ENCODE measurements around the gene RRAS2.
"Not testable (repeated sequence)": the region's sequence is repeated elsewhere in the genome, so short reads cannot be mapped to it uniquely, and the experiment has no call there.

Gene RRAS2

DNA sequence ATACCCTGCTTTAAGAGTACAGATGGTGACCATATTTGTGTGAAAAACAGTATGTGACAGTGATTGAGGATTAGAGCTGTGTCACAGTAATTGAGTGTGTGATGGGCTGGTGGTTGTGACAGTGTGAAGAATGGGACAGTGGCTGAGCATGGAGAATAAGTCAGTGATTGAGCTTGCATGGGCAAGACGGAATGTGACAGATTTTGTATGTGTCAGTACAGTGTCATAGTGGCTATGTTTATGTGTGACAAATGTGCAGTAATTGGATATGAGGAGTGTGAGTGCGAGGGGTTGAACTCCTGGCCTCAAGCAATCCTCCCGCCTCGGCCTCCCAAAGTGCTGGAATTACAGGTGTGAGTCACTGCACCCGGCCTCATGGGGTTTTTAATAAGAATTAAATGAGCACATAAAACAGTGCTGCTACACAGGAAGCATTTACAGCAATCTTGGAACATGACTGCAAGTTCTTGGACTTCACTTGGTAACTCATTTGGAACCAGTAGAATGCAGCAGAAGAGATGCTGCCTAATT, 583 bp upstream of the RRAS2 start:
- peak overlapping the region; percentile 99; the same call in 1 of the 2 replicates for H3K4me3 ChIP-seq (ENCODE audit: low read length)
- TF ChIP-seq ZNF274 (IDR thresholded peaks at IDR 0.05; ENCODE audit: low read depth, low read length): no peak

DNA sequence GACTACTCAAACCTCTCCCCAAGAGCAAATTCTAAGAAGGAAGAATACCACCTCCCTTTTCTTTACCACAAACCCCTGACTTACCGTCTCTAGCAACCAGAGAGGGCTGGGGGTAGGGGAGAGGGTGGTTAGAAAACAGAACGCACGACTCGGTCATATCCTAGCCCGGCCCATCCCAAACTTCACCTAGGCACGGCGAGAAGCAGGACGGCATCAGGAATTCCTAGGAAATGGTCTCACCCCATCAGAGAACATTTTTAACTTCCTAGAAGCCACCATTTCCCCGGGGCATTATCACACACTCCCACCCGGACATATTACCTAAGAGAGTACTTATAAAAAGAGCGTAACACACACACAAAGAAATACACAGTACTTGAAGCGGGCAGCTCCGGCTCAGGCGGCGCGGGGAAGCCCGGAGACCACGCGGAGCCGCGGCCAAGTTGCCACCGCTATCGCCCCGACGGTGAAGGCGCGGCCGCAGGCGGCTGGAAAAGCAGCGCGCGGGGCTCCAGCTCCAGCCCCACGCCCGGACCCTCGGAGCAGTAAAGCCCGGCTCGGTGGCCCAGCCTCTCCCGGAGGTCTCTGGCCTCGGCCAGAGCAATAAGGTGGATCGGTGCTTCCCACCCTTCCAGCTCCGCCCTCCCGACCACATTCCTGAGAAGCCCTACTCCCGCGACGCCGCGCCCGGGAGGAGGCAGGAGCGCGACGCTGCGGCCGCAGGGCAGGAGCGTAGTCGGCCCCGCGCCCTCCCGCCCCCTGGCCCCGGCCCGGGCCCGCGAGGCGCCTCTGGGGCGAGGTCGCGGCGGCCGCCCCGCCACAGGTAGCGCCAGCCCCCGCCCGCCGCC, 878 bp downstream of the RRAS2 start:
- peak overlapping the region; percentile 99 for H3K4me3 ChIP-seq (ENCODE audit: low read length)
- no peak for TF ChIP-seq ZNF274 (IDR thresholded peaks at IDR 0.05; ENCODE audit: low read depth, low read length)

DNA sequence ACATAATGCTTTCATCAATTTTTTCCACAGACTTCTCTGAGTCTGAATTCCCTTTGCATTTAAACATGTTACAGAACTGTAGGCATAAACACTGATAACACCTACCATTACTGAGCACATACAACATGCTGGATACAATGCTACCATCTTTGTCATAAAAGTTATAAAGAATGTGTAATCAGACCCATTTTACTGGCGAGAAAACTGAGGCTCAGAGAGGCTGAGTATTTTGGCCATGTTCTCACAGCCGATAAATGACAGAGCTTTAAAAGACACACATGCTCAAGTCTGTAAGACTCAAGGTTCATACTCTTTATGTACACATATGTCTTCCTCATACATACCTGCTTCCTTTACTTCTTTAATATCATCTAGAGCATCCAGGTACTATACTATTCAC, 2.6 kb downstream of the RRAS2 start:
- no peak overlapping the region for H3K4me3 ChIP-seq (ENCODE audit: low read length)
- TF ChIP-seq ZNF274 (IDR thresholded peaks at IDR 0.05; ENCODE audit: low read depth, low read length): no peak

DNA sequence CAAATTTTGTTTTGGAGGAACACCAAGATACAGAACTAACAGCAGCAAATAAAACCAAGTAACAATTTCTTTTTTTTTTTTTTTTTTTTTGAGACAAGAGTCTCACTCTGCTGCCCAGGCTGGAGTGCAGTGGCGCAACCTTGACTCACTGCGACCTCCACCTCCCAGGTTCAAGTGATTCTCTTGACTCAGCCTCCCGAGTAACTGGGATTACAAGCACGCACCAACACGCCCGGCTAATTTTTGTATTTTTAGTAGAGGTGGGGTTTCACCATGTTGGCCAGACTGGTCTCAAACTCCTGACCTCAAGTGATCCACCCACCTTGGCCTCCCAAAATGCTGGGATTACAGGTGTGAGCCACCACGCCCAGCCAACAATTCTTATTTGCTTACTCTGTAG, 4.4 kb downstream of the RRAS2 start:
- H3K4me3 ChIP-seq (ENCODE audit: low read length): not testable (repeated sequence)

DNA sequence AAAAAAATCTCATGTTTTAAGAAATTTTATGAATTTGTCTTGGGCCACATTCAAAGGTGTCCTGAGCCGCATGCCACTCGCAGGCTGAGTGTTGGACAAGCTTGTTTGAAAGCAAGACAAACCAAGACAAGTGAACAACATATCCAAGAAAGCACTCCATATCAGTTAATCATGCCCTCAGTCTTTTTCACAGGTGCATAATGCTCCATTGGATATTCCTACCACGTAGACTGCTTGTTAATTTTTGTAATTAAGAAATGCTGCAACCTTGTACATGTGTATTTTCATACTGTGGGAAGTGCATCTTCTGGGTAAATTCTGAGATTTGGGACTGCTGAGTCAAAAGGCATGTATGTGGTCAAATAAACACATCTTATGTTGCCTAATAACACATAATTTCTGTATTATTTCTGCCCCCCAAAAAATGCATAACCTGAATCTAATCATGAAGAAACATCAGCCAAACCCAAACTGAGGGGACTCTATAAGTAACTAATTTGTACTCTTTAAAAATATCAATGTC, 8.2 kb downstream of the RRAS2 start:
- no peak for TF ChIP-seq ZNF274 (IDR thresholded peaks at IDR 0.05; ENCODE audit: low read depth, low read length)
- H3K4me3 ChIP-seq (ENCODE audit: low read length): no peak overlapping the region

DNA sequence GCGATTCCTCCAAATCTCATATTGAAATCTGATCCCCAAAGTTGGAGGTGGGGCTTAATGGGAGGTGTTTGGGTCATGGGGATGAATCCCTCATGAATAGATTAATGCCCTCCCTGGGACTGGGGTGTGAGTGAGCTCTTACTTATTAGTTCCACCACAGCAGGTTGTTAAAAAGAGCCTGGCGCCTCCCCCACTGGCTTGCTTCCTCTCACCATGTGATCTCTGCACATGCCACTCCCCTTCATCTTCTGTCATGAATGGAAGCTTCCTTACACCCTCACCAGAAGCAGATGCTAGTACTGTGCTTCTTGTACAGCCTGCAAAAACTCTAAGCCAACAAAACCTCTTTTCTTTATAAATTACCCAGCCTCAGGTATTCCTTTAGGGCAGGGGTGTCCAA, 8.8 kb downstream of the RRAS2 start:
- no peak overlapping the region for H3K4me3 ChIP-seq (ENCODE audit: low read length)
- TF ChIP-seq ZNF274 (IDR thresholded peaks at IDR 0.05; ENCODE audit: low read depth, low read length): no peak

DNA sequence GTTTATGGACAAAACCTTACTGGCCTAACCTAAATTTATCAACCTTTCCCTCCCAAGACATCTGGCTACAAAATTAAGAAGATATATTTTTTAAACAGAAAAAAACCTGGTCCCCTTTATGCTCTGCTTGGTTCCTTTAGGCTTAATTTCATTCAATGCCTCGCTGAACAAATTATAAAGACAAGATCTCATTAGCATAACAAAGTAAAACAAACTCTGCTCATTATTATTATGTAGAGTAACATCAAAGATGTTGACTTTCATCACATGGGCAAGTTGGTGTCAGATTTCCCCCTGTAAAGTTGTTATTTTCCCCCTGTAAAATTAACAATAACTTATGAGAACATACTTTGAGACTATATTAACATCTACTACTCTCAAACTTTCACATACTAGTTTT, 11.0 kb downstream of the RRAS2 start:
- TF ChIP-seq ZNF274 (IDR thresholded peaks at IDR 0.05; ENCODE audit: low read depth, low read length): no peak
- H3K4me3 ChIP-seq (ENCODE audit: low read length): no peak overlapping the region

DNA sequence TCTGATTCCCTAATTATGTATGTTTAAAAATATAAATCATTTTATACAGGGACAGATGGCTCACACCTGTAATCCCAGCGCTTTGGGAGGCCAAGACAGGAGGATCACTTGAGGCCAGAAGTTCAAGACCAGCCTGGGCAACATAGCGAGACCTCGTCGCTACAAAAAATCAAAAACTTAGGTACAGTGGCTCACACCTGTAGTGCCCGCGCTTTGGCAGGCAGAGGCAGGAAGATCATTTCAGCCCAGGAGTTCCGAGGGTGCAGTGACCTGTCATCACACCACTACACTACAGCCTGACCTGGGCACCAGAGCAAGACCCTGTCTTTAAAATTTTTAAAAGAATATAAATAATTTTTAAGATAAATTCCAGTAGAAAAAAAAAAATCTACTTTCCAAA, 11.5 kb downstream of the RRAS2 start:
- H3K4me3 ChIP-seq (ENCODE audit: low read length): no peak overlapping the region
- TF ChIP-seq ZNF274 (IDR thresholded peaks at IDR 0.05; ENCODE audit: low read depth, low read length): no peak

DNA sequence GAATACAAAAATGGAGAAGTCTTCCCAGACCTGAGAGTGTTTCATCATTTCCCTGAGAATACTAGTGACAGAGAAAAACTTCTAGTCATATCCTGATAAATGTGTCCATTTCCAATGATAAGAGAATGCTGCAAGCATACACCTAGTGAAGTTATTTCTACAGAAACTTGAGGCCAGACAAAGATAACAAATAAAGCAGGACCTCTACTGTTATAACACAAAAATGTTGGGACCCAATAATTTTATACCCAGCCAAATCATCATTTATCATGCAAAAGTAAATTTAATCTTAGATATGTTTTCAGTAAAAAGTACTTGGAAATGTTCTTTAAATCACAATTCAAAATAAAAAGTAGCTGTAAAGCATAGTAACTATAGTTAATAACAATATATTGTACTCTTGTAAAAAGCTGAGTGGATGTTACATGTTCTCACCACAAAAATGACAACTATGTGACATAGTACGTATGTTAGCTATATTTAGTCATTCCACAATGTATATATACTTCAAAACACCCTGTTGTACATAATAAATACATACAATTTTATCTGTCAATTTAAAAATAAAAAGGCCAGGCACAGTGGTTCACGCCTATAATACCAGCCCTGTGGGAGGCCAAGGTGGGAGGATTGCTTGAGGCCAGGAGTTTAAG, 12.6 kb downstream of the RRAS2 start:
- no peak overlapping the region for H3K4me3 ChIP-seq (ENCODE audit: low read length)

DNA sequence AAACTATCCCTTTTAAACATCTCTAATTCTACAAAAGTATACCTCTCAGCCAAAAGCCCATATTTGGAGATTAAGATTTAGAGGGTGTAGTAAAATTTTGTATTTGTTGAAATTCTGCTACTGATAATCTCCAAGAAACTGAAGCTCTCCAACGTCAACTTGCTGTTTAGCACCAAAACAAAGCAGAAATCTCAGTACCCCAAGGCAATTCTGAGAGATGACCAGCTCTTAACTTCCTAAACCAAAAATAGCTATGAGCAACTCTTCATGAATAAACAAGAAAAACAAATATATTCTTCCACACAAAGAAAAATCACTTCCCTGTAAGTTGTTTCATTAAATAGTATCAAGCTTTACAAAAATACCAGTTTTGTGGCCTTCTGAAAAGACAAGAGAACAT, 13.3 kb downstream of the RRAS2 start:
- TF ChIP-seq ZNF274 (IDR thresholded peaks at IDR 0.05; ENCODE audit: low read depth, low read length): no peak

More for the DNA sequence above, 12.6 kb downstream of the RRAS2 start:
- TF ChIP-seq ZNF274 (IDR thresholded peaks at IDR 0.05; ENCODE audit: low read depth, low read length): no peak

DNA sequence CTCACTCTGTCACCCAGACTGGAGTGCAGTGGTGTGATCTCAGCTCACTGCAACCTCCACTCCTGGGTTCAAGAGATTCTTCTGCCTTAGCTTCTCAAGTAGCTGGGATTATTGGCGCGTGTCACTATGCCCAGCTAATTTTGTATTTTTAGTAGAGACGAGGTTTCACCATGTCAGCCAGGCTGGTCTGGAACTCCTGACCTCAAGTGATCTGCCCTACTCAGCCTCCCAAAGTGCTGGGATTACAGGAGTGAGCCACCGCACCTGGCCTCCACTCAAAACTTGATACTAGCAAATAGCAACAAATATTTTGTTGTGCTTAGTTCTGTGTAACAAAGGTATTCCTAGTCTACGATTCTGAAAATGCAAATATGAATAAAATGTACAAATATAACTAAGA, 14.0 kb downstream of the RRAS2 start:
- H3K4me3 ChIP-seq (ENCODE audit: low read length): not testable (repeated sequence)

More for the DNA sequence above, 13.3 kb downstream of the RRAS2 start:
- H3K4me3 ChIP-seq (ENCODE audit: low read length): no peak overlapping the region

DNA sequence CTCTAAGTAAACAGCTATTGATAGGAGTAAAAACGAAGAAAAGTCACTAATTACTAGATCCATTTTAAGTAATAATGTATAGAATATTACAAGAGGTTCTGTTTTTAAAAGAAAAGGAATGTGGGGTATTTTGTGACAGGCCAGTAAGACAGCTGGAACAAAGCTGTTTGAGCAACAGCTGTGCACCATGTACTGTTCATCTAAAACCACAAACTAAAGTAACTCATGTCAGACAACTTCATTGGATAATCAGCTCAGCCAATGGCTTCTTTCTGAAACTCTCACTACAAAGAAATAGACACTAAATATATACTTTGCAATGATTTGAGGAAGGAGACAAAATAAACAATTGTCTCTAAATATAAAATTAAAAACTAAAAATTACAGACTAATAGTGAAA, 16.1 kb downstream of the RRAS2 start:
- TF ChIP-seq ZNF274 (IDR thresholded peaks at IDR 0.05; ENCODE audit: low read depth, low read length): no peak
- H3K4me3 ChIP-seq (ENCODE audit: low read length): no peak overlapping the region

DNA sequence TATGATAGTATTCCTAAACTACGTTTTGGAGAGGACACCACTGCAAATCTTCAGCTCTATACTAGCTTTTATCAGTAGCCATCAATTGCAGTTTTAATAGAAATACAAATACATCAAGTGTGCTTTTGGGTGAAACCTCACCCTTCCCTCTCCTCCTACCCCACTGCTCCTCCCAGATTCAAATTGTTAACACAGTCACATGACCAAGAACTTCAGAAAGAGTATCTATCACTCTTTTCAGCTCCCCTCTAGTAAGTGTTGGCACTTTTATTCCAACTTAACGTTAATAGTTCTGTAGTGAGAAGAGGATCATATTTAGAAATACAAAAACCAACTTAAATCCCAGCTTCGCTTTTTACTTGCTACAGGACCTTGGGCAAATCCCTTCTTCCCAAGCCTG, 17.0 kb downstream of the RRAS2 start:
- TF ChIP-seq ZNF274 (IDR thresholded peaks at IDR 0.05; ENCODE audit: low read depth, low read length): no peak
- H3K4me3 ChIP-seq (ENCODE audit: low read length): no peak overlapping the region

DNA sequence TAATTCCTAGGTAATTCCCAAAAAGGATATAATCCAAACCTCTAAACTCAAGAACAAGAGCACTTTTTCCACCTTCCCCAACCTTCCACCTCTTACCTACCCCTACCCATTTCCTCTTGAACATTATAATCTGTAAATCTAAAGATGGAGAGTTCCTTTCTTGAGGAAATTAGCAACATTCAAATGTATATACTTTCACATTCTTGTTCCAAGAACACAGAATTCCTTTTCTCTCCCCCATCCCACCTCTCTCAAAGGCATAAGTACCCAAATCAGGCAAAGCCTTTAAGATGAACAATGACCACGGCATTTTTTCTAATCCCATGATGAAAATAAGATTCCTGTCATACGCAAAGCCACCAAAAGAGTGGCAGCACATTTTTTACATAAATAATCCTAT, 18.3 kb downstream of the RRAS2 start:
- no peak overlapping the region for H3K4me3 ChIP-seq (ENCODE audit: low read length)
- no peak for TF ChIP-seq ZNF274 (IDR thresholded peaks at IDR 0.05; ENCODE audit: low read depth, low read length)

DNA sequence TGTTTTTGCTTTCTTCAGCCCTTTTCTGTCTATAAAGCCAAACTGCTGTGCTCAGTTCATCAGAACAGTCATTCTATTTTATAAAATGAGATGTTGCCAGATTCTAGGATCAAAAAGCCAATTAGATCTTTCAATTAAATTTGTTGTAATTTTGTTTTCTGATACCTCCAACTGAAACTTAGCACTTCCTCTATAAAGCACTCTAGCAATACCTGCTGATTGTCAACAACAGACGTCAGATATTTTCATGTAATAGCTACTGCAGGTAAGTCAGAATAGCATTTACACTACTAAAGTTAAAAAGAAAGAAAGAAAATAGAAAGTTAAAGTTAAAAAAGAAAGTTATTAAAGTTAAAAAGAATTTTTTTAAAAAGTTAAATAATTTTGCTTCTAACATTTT, 19.6 kb downstream of the RRAS2 start:
- H3K4me3 ChIP-seq (ENCODE audit: low read length): no peak overlapping the region
- no peak for TF ChIP-seq ZNF274 (IDR thresholded peaks at IDR 0.05; ENCODE audit: low read depth, low read length)
